Activated CD8-positive, alpha-beta memory T cell treated with anti-CD3 and anti-CD28 coated beads, Interleukin-2, amount 50 U/mL, for 1 hour (primary cell): ENCODE measurements around the gene ZNF563.
"Not testable (repeated sequence)": the region's sequence is repeated elsewhere in the genome, so short reads cannot be mapped to it uniquely, and the experiment has no call there.

Source experiments
- DNase-seq: peaks from one replicate; pipeline ENCODE4 v3.0.0-alpha.2; 2020; ENCODE audit errors: extremely low read depth

ZNF563 gene

GRCh38 chr19:12333162-12334159, at the start of gene ZNF563:
ZNF563 (minus strand) TSS chr19:12333633; CDS start chr19:12333482, 151 bp downstream.
- peak; percentile 96 for DNase-seq

GRCh38 chr19:12380444-12380737, 47.0 kb upstream of the ZNF563 start:
- DNase-seq: no peak

GRCh38 chr19:12379732-12380443, 46.5 kb upstream of the ZNF563 start:
- no peak for DNase-seq

GRCh38 chr19:12374026-12374425, 40.6 kb upstream of the ZNF563 start:
- DNase-seq: no peak

GRCh38 chr19:12365236-12366162, 32.1 kb upstream of the ZNF563 start, which contains the start of gene ZNF442:
ZNF442 (minus strand) TSS chr19:12365683; CDS start chr19:12363631, 2,052 bp downstream.
- peak; percentile 76 for DNase-seq

- DNase-seq: no peak
Observed at GRCh38 chr19:12364391-12365235, 31.2 kb upstream of the ZNF563 start.

GRCh38 chr19:12362236-12362635, 28.8 kb upstream of the ZNF563 start:
- DNase-seq: not testable (repeated sequence)

- DNase-seq: no peak
Observed at GRCh38 chr19:12353375-12353774, 19.9 kb upstream of the ZNF563 start.

- DNase-seq: no peak
Observed at GRCh38 chr19:12350890-12351197, 17.4 kb upstream of the ZNF563 start.

GRCh38 chr19:12350185-12350889, 16.9 kb upstream of the ZNF563 start:
- DNase-seq: no peak

- no peak for DNase-seq
Observed at GRCh38 chr19:12346896-12347295, 13.5 kb upstream of the ZNF563 start.

GRCh38 chr19:12345197-12345596, 11.8 kb upstream of the ZNF563 start:
- no peak for DNase-seq

GRCh38 chr19:12331211-12331941, 2.1 kb downstream of the ZNF563 start:
- peak; percentile 10 for DNase-seq

- no peak for DNase-seq
Observed at GRCh38 chr19:12330340-12330739, 3.1 kb downstream of the ZNF563 start.

GRCh38 chr19:12325690-12326089, 7.7 kb downstream of the ZNF563 start:
- no peak for DNase-seq

GRCh38 chr19:12318782-12319413, 14.5 kb downstream of the ZNF563 start:
- DNase-seq: no peak

GRCh38 chr19:12314553-12314952, 18.9 kb downstream of the ZNF563 start:
- no peak for DNase-seq

- not testable (repeated sequence) for DNase-seq
Observed at GRCh38 chr19:12308891-12309290, 24.5 kb downstream of the ZNF563 start.

GRCh38 chr19:12295191-12295590, 38.2 kb downstream of the ZNF563 start:
- DNase-seq: no peak
